CD4-positive, alpha-beta memory T cell (primary cell): Measurements from ENCODE around the gene RBP7. TPM values are rescaled to one million over a fixed set of nuclear protein-coding genes. Genes with fewer than 3 reads are reported as not detected.
"Not testable (repeated sequence)": the region's sequence is repeated elsewhere in the genome, so short reads cannot be mapped to it uniquely, and the experiment has no call there.

Experiments used
- CTCF ChIA-PET: fragments of 350-600 bp; sonication (Branson Sonifier 250); formaldehyde crosslinking; loops from one replicate; lab custom pipeline; 2021; ENCODE audit warnings: inconsistent platforms; ENCODE audit not compliant: partially characterized antibody; lab: Charles Lee
- POLR2A ChIA-PET: fragments of 350-600 bp; sonication (Branson Sonifier 250); formaldehyde crosslinking; loops from one replicate; lab custom pipeline; 2021; ENCODE audit not compliant: partially characterized antibody; lab: Charles Lee
- DNase-seq, 5 donors: peaks; one replicate each; pipeline versions ENCODE4 v3.0.0 to v3.0.0-alpha.2; 2020 to 2022; ENCODE audit warnings: mixed read lengths in 1 of 5
- H3K27ac ChIP-seq: one replicate; pipeline ENCODE4 v1.7.0; 2013; ENCODE audit warnings: low read depth, low read length
- H3K27me3 ChIP-seq: 2 replicates; pipeline ENCODE4 v1.7.0; 2013; ENCODE audit warnings: mild to moderate bottlenecking, low read length, moderate library complexity; ENCODE audit not compliant: insufficient read depth
- H3K36me3 ChIP-seq: 2 replicates; pipeline ENCODE4 v1.7.0; 2013; ENCODE audit warnings: mild to moderate bottlenecking, low read length, moderate library complexity; ENCODE audit not compliant: insufficient read depth
- H3K4me1 ChIP-seq: 2 replicates; pipeline ENCODE4 v1.7.0; 2013; ENCODE audit warnings: mild to moderate bottlenecking, low read length, moderate library complexity; ENCODE audit not compliant: insufficient read depth
- H3K4me3 ChIP-seq, 2 donors: one replicate each; pipeline ENCODE4 v1.7.0; 2013; ENCODE audit warnings: low read length in 2 of 2, mild to moderate bottlenecking in 1 of 2
- H3K9me3 ChIP-seq, 2 donors: one replicate each; pipeline ENCODE4 v1.7.0; 2013; ENCODE audit warnings: low read length in 2 of 2, control low read depth in 1 of 2; ENCODE audit not compliant: control insufficient read depth in 1 of 2
- H3K27ac Mint-ChIP-seq, 7 donors: one replicate each; pipeline ENCODE4 v1.8.0; 2020 to 2021; ENCODE audit warnings: mixed read lengths in 7 of 7, mild to moderate bottlenecking in 6 of 7, inconsistent platforms in 3 of 7, moderate library complexity in 3 of 7
- H3K27me3 Mint-ChIP-seq, 2 donors: one replicate each; pipeline ENCODE4 v1.8.0; 2020 to 2021; ENCODE audit warnings: mixed read lengths in 2 of 2
- H3K36me3 Mint-ChIP-seq, 2 donors: one replicate each; pipeline ENCODE4 v1.8.0; 2020 to 2021; ENCODE audit warnings: mixed read lengths in 2 of 2, inconsistent platforms in 1 of 2, mild to moderate bottlenecking in 1 of 2
- H3K4me1 Mint-ChIP-seq, 4 donors: one replicate each; pipeline ENCODE4 v1.8.0; 2020 to 2021; ENCODE audit warnings: mixed read lengths in 4 of 4, mild to moderate bottlenecking in 1 of 4
- H3K4me3 Mint-ChIP-seq, 8 donors: one replicate each; pipeline ENCODE4 v1.8.0; 2020 to 2021; ENCODE audit warnings: mixed read lengths in 8 of 8, mild to moderate bottlenecking in 7 of 8, moderate library complexity in 6 of 8, inconsistent platforms in 3 of 8
- H3K9me3 Mint-ChIP-seq, 8 donors: one replicate each; pipeline ENCODE4 v1.8.0; 2020 to 2021; ENCODE audit warnings: mixed read lengths in 8 of 8, mild to moderate bottlenecking in 5 of 8, inconsistent platforms in 3 of 8, moderate library complexity in 1 of 8
- intact Hi-C: fragments of 100-400 bp; cut with micrococcal nuclease; formaldehyde crosslinking; loops from one replicate; pipeline ENCODE4 v1.15.1; 2023
- polyA plus RNA-seq, 2 donors: library from polyadenylated mRNA; unstranded; fragments of 300-500 nt; fragmentation: Illumina TruSeq; gene quantifications; one replicate each; pipeline ENCODE4 v1.2.3, GENCODE V29; 2021
- total RNA-seq, 2 experiments: library from RNA; stranded (reverse); gene quantifications; one replicate each; pipeline ENCODE4 v1.2.3, GENCODE V29; 2021

Gene RBP7
- total and polyA plus RNA-seq, 4 experiments from 2014 or later, result not detected

DNA sequence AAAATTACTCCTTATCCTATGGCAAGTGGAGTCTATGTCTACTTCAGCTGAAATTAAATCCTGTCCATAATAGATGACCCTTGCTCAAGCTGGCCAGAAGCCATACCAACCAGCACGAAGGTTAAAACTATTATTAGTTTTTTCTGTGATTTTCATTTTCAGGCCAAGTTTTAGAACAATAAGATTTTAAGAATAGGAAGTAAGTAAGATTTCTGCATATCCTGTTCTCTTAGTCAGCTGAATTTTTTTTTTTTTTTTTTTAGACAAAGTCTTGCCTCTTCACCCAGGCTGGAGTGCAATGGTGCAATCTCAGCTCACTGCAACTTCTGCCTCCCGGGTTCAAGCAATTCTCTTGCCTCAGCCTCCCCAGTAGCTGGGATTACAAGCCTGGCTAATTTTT, 6.1 kb upstream of the RBP7 start:
- Mint-ChIP-seq H3K27me3 (peaks cover 6 to 10% of the 10 kb centered on the region in 2 donors), H3K36me3 (no peaks in the 10 kb centered on the region), H3K4me1 (peaks cover 0 to 4% (median 0%) of the 10 kb centered on the region in 4 donors), H3K27ac (no peak overlapping the region), H3K9me3 (peaks cover 0 to 2% (median 0%) of the 10 kb centered on the region in 8 donors), H3K4me3 (no peak overlapping the region)
- DNase-seq, result no peak
- Histone ChIP-seq H3K27ac (no peak overlapping the region), H3K9me3 (no peaks in the 10 kb centered on the region), H3K4me1 (peaks cover 4% of the 10 kb centered on the region), H3K36me3 (no peaks in the 10 kb centered on the region), H3K4me3 (no peak overlapping the region), H3K27me3 (no peaks in the 10 kb centered on the region)
- ChIA-PET POLR2A (no interaction called here), CTCF (no interaction called here)
- intact Hi-C loops, result no loop called here

DNA sequence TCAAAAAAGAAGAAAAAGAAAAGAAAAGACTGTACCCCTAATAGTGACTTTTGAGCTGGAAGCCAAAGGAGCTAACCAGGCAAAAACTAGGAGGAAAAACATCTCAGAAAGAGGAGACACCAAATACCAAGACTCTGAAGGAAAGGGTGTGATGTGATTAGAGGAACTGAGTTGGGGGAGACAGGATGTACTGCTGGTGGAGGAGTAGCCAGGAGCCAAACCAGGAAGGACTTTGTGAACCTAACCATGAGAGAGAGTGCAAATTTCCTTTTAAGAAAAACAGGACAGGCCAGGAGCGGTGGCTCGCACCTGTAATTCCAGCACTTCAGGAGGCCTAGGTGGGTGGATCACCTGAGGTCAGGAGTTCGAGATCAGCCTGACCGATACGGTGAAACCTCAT, 4.1 kb upstream of the RBP7 start:
- ChIA-PET CTCF (no interaction called here), POLR2A (no interaction called here)
- Histone ChIP-seq H3K27ac (no peak overlapping the region), H3K27me3 (peaks cover 7% of the 10 kb centered on the region), H3K4me1 (peaks cover 10% of the 10 kb centered on the region), H3K4me3 (no peak overlapping the region), H3K36me3 (no peaks in the 10 kb centered on the region), H3K9me3 (no peaks in the 10 kb centered on the region)
- no peak overlapping the region for H3K4me3 Mint-ChIP-seq
- intact Hi-C loops, result no loop called here
- peaks cover 5 to 9% (median 6%) of the 10 kb centered on the region in 4 donors for H3K4me1 Mint-ChIP-seq
- H3K36me3 Mint-ChIP-seq, result no peaks in the 10 kb centered on the region
- H3K27ac Mint-ChIP-seq, result no peak overlapping the region
- H3K27me3 Mint-ChIP-seq, result peaks cover 13 to 16% of the 10 kb centered on the region in 2 donors
- no peak for DNase-seq
- peaks cover 0 to 3% (median 0%) of the 10 kb centered on the region in 8 donors for H3K9me3 Mint-ChIP-seq

DNA sequence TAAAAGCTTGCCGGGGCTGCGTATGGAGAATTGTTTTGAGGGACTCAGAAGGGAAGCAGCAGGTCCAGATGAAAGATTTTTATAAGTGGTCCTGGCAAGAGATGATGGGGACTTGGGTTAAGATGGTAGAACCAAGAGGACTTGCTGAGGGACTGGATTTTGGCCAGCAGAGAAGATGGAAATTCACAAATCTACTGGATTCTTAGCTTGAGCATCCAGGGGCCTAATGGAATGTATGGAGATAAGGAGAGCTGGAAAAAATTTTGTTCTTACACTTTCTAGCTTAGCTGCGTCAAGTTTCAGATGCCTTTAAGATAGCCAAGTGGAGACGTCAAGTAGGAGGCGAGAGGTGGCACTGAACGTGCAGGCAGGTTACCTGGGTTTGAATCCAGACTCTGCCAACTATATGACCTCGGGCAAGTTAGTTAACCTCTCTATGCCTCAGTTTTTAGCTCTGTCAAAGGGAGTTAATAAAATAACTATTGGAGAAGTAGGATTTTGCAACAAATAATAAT, 3.4 kb upstream of the RBP7 start:
- CTCF ChIA-PET, result no interaction called here
- Mint-ChIP-seq H3K36me3 (no peaks in the 10 kb centered on the region), H3K4me3 (no peak overlapping the region), H3K27me3 (peaks cover 19% of the 10 kb centered on the region in 2 donors), H3K27ac (no peak overlapping the region), H3K4me1 (peaks cover 6 to 11% (median 8%) of the 10 kb centered on the region in 4 donors), H3K9me3 (peaks cover 0 to 6% (median 1%) of the 10 kb centered on the region in 8 donors)
- intact Hi-C loops, result no loop called here
- Histone ChIP-seq H3K4me3 (no peak overlapping the region), H3K36me3 (no peaks in the 10 kb centered on the region), H3K4me1 (peaks cover 10% of the 10 kb centered on the region), H3K9me3 (no peaks in the 10 kb centered on the region), H3K27me3 (peaks cover 11% of the 10 kb centered on the region), H3K27ac (no peak overlapping the region)
- DNase-seq, result no peak
- POLR2A ChIA-PET, result no interaction called here

DNA sequence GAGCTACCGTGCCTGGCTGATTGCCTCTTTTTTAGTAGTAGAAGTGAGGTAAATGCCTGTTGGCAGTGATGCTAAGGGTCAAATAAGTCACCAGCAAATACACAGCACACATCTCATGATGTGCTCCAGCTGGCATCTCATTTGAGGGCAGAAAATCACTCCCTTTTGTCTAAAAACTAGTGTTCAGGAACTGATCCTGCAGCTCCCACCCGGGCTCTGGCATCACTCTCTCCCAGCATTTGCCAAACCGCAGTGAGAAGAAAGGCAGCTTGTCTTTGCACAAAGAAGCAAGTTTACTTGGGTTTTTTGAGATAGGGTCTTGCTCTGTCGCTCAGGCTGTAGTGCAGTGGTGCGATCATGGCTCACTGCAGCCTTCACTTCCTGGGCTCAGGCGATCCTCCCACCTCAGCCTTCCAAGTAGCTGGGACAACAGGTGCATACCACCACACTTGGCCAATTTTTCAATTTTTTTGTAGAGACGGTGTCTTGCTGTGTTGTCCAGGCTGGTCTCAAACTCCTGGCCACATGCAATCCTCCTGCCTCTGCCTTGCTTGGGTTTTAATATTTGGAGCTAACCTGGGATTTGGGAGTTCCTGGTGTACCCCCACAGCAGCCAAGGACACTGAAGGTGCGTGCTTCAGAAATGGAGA, 4.1 kb downstream of the RBP7 start:
- intact Hi-C loops, result no loop called here
- Histone ChIP-seq H3K27ac (no peak overlapping the region), H3K36me3 (no peaks in the 10 kb centered on the region), H3K4me3 (no peak overlapping the region), H3K9me3 (no peaks in the 10 kb centered on the region), H3K27me3 (peaks cover 15% of the 10 kb centered on the region), H3K4me1 (peaks cover 6% of the 10 kb centered on the region)
- Mint-ChIP-seq H3K27me3 (peaks cover 17 to 27% of the 10 kb centered on the region in 2 donors), H3K9me3 (peaks cover 0 to 9% (median 7%) of the 10 kb centered on the region in 8 donors), H3K36me3 (no peaks in the 10 kb centered on the region), H3K4me3 (no peak overlapping the region), H3K27ac (no peak overlapping the region), H3K4me1 (peaks cover 6 to 12% (median 8%) of the 10 kb centered on the region in 4 donors)
- POLR2A ChIA-PET, result interaction anchor here (0.6 kb wide), 1 partner anchor 34 kb away, joined by 3 read pairs; no protein-coding TSS in a partner anchor
- CTCF ChIA-PET, result no interaction called here
- DNase-seq, result no peak

DNA sequence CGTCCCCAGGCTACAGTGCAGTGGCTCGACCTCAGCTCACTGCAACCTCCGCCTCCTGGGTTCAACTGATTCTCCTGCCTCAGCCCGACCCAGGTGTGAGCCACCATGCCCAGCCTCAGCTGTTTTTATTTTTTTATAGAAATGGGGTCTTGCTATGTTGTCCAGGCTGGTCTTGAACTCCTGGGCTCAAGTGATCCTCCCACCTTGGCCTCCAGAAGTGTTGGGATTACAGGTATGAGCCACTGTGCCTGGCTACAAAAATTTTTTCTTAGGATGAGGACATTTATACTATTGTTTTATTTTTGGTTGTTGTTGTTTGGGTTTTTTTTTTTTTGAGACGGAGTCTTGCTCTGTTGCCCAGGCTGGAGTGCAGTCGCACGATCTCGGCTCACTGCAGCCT, 8.2 kb downstream of the RBP7 start:
- peaks cover 1 to 13% of the 10 kb centered on the region in 2 donors for H3K27me3 Mint-ChIP-seq
- H3K4me3 ChIP-seq, intact Hi-C loops, H3K4me3 Mint-ChIP-seq, H3K27ac Mint-ChIP-seq, H3K9me3 ChIP-seq, POLR2A ChIA-PET, H3K36me3 Mint-ChIP-seq, CTCF ChIA-PET, H3K27ac ChIP-seq, H3K4me1 ChIP-seq, H3K27me3 ChIP-seq, DNase-seq, H3K36me3 ChIP-seq, H3K4me1 Mint-ChIP-seq, H3K9me3 Mint-ChIP-seq: not testable (repeated sequence)

DNA sequence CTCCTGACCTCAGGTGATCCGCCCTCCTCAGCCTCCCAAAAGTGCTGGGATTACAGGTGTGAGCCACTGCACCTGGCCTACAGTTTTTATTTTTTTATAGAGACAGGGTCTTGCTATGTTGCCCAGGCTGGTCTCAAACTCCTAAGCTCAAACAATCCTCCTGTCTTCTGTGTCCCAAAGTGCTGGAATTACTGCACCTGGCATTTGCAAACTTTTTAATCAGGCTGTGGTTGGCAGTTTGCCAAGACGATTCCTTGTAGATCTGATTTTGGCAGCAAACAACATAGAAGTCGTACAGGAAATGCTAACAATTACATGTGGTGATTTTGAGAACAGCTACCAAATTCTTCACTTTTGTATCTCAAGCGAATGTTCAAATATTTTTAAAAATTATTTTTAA, 10.1 kb downstream of the RBP7 start:
- Histone ChIP-seq H3K27ac (no peak overlapping the region), H3K36me3 (no peaks in the 10 kb centered on the region), H3K4me1 (no peaks in the 10 kb centered on the region), H3K27me3 (no peaks in the 10 kb centered on the region), H3K9me3 (no peaks in the 10 kb centered on the region), H3K4me3 (no peak overlapping the region)
- Mint-ChIP-seq H3K27ac (no peak overlapping the region), H3K27me3 (peaks cover 1 to 5% of the 10 kb centered on the region in 2 donors), H3K4me1 (no peaks in the 10 kb centered on the region), H3K4me3 (no peak overlapping the region), H3K36me3 (no peaks in the 10 kb centered on the region), H3K9me3 (no peaks in the 10 kb centered on the region)
- intact Hi-C loops, result no loop called here
- ChIA-PET POLR2A (no interaction called here), CTCF (no interaction called here)
- DNase-seq, result no peak

DNA sequence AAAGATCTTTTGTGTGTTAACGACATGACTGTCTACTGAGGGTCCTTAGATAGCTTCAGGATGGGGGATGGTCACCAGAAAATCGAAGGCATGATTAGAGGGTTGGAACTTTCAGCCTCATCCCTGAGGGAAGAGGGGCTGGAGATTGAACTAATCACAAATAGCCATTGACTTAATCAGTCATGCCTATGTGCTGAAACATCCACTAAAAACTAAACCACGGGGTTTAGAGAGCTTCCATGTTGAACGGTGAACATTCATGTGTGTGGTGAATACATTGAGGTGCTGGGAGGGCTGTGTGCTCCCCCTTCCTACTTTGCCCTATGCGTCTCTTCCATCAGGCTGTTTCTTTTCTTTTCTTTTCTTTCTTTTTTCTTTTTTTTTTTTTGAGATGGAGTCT, 17.0 kb downstream of the RBP7 start:
- no peaks in the 10 kb centered on the region for H3K9me3 Mint-ChIP-seq
- Histone ChIP-seq H3K27me3 (no peaks in the 10 kb centered on the region), H3K36me3 (no peaks in the 10 kb centered on the region), H3K4me3 (no peak overlapping the region), H3K9me3 (no peaks in the 10 kb centered on the region), H3K27ac (no peak overlapping the region), H3K4me1 (no peaks in the 10 kb centered on the region)
- peaks cover 0 to 4% (median 0%) of the 10 kb centered on the region in 4 donors for H3K4me1 Mint-ChIP-seq
- intact Hi-C loops, result no loop called here
- CTCF ChIA-PET, result no interaction called here
- peaks cover 0 to 3% of the 10 kb centered on the region in 2 donors for H3K27me3 Mint-ChIP-seq
- DNase-seq, result no peak
- H3K4me3 Mint-ChIP-seq, result no peak overlapping the region
- no peaks in the 10 kb centered on the region for H3K36me3 Mint-ChIP-seq
- POLR2A ChIA-PET, result no interaction called here
- H3K27ac Mint-ChIP-seq, result peak overlapping the region in 1 of 7 donors; percentile 51
